Vagina (tissue), 2 donors: ENCODE data around the gene ITGAL.

Experiments used
- POLR2A ChIP-seq, 2 donors: fragments of 450-650 bp; IDR thresholded peaks; one replicate each; pipeline ENCODE4 v1.6.1; 2017; ENCODE audit warnings: antibody characterized with exemption in 2 of 2, mild to moderate bottlenecking in 2 of 2, moderate library complexity in 2 of 2
- TF ChIP-seq, protein P1 (sequence below), 3 experiments: fragments of 450-650 bp in 2 of 3; fragments of 200-600 bp in 1 of 3; sonication (generic) in 1 of 3; IDR thresholded peaks; one replicate each; pipeline ENCODE4 v1.5.1; 2017 to 2019; ENCODE audit warnings: antibody characterized with exemption in 3 of 3, mild to moderate bottlenecking in 2 of 3, moderate library complexity in 2 of 3

DNA sequence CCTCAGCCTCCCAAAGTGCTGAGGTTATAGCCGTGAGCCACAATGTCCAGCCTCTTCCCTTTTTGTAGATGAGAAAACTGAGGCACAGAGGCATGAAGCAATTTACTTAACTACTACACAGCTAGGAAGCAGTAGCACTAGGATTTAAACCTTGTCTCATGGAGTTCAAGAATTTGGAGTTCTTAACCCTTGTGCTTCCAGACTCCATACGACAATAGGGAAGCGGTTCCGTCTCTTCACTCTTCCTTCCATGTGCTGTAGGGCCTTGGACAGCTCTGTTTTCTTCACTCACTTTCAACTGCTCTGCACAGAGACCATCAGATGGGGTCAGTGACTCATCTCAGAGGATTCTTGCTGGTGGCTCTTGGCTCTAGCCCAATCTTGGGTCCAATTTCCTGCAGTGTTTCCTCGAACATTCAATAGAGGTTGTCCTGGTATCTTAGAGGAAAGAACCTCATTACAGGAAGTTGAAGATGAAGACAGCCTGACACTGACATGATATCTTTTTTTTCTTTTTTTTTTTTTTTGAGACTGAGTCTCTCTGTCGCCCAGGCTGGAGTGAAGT, 19.3 kb downstream of the ITGAL start:
- TF ChIP-seq, protein P1, sequence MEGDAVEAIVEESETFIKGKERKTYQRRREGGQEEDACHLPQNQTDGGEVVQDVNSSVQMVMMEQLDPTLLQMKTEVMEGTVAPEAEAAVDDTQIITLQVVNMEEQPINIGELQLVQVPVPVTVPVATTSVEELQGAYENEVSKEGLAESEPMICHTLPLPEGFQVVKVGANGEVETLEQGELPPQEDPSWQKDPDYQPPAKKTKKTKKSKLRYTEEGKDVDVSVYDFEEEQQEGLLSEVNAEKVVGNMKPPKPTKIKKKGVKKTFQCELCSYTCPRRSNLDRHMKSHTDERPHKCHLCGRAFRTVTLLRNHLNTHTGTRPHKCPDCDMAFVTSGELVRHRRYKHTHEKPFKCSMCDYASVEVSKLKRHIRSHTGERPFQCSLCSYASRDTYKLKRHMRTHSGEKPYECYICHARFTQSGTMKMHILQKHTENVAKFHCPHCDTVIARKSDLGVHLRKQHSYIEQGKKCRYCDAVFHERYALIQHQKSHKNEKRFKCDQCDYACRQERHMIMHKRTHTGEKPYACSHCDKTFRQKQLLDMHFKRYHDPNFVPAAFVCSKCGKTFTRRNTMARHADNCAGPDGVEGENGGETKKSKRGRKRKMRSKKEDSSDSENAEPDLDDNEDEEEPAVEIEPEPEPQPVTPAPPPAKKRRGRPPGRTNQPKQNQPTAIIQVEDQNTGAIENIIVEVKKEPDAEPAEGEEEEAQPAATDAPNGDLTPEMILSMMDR (IDR thresholded peaks at IDR 0.05), result no peak
- no peak for TF ChIP-seq POLR2A (IDR thresholded peaks at IDR 0.05)
